Erythroblast (primary cell): ENCODE results near the gene MAPK10.

Experiments used
- GATA1 ChIP-seq: IDR thresholded peaks from 2 replicates; pipeline ENCODE4 v1.6.1; 2011; ENCODE audit warnings: low read depth, mild to moderate bottlenecking, control low read depth, low read length, moderate library complexity
- POLR2A ChIP-seq: IDR thresholded peaks from 2 replicates; pipeline ENCODE4 v1.6.1; 2011; ENCODE audit warnings: mild to moderate bottlenecking, low read length

- TF ChIP-seq POLR2A (no peak), GATA1 (no peak)
Measured at GRCh38 chr4:86256086-86256485, 103.8 kb downstream of the MAPK10 start.
